HepG2 (cell line): ENCODE results near the gene CDK5R1. TPM values are rescaled to one million over a fixed set of nuclear protein-coding genes. Genes with fewer than 3 reads are reported as not detected.
A peak's percentile ranks its signal among the peaks of the same experiment; 100 is the strongest.

Experiments
- ATF7-NPFF ChIP-seq: sonication (generic); formaldehyde crosslinking; IDR thresholded peaks from 2 replicates; pipeline ENCODE4 v1.8.1; 2023; ENCODE audit warnings: mild to moderate bottlenecking, low read depth, missing genetic modification reagents, moderate library complexity
- GABPA ChIP-seq, 2 experiments: IDR thresholded peaks; 2 replicates each; pipeline ENCODE4 v1.6.1; 2011 to 2016; ENCODE audit warnings: low read depth in 2 of 2, low read length in 1 of 2, missing biosample characterization in 1 of 2, missing genetic modification characterization in 1 of 2
- GABPB1 ChIP-seq: IDR thresholded peaks from 2 replicates; pipeline ENCODE4 v1.6.1; 2016; ENCODE audit warnings: mild to moderate bottlenecking, missing genetic modification reagents, moderate library complexity, missing compliant biosample characterization
- HMG20B ChIP-seq: conservative IDR thresholded peaks from 2 replicates; pipeline ENCODE4 v1.6.1; 2016; ENCODE audit warnings: missing genetic modification reagents, missing compliant biosample characterization
- HOXA5 ChIP-seq: sonication (generic); formaldehyde crosslinking; IDR thresholded peaks from 2 replicates; pipeline ENCODE4 v1.4.0; 2020; ENCODE audit warnings: missing genetic modification reagents
- JARID2 ChIP-seq: sonication (generic); formaldehyde crosslinking; IDR thresholded peaks from 2 replicates; pipeline ENCODE4 v1.8.1; 2023; ENCODE audit warnings: missing genetic modification reagents, inconsistent platforms; ENCODE audit not compliant: insufficient replicate concordance
- NAIF1 ChIP-seq: sonication (generic); formaldehyde crosslinking; IDR thresholded peaks from 2 replicates; pipeline ENCODE4 v1.5.0; 2020; ENCODE audit warnings: mild to moderate bottlenecking, missing genetic modification reagents, borderline replicate concordance
- NFE2 ChIP-seq: sonication (generic); formaldehyde crosslinking; IDR thresholded peaks from 2 replicates; pipeline ENCODE4 v1.4.0; 2020; ENCODE audit warnings: missing genetic modification reagents
- NR3C1 ChIP-seq: sonication (generic); formaldehyde crosslinking; IDR thresholded peaks from 2 replicates; pipeline ENCODE4 v1.4.0; 2020; ENCODE audit warnings: missing genetic modification reagents
- PCBP1 ChIP-seq: fragments of 200-400 bp; formaldehyde crosslinking; IDR thresholded peaks from 2 replicates; pipeline ENCODE4 v1.6.1; 2017; ENCODE audit warnings: mild to moderate bottlenecking, low read depth, low read length, borderline replicate concordance
- PLRG1 ChIP-seq: fragments of 450-650 bp; conservative IDR thresholded peaks from 2 replicates; pipeline ENCODE4 v1.6.1; 2016
- POLR2AphosphoS5 ChIP-seq: IDR thresholded peaks from 2 replicates; pipeline ENCODE4 v1.6.1; 2012; ENCODE audit warnings: low read depth, low read length
- RARA ChIP-seq: IDR thresholded peaks from 2 replicates; pipeline ENCODE4 v1.6.1; 2016; ENCODE audit warnings: missing genetic modification reagents, missing compliant biosample characterization
- RCOR2 ChIP-seq: IDR thresholded peaks from 2 replicates; pipeline ENCODE4 v1.6.1; 2016; ENCODE audit warnings: missing biosample characterization, missing genetic modification reagents
- REL ChIP-seq: sonication (generic); formaldehyde crosslinking; conservative IDR thresholded peaks from 2 replicates; pipeline ENCODE4 v1.8.0; 2022; ENCODE audit warnings: mild to moderate bottlenecking, missing genetic modification reagents, moderate library complexity
- SALL2 ChIP-seq: sonication (generic); formaldehyde crosslinking; IDR thresholded peaks from 2 replicates; pipeline ENCODE4 v1.8.1; 2023; ENCODE audit warnings: mild to moderate bottlenecking, missing genetic modification reagents, inconsistent platforms
- ZNF282 ChIP-seq: fragments of 450-650 bp; IDR thresholded peaks from 2 replicates; pipeline ENCODE4 v1.6.1; 2018; ENCODE audit not compliant: partially characterized antibody
- ZNF496 ChIP-seq: sonication (generic); formaldehyde crosslinking; IDR thresholded peaks from 2 replicates; pipeline ENCODE4 v1.8.1; 2023; ENCODE audit warnings: mild to moderate bottlenecking, moderate library complexity, missing genetic modification reagents; ENCODE audit not compliant: insufficient replicate concordance
- polyA plus RNA-seq, 8 experiments: library from polyadenylated mRNA; depleted of rRNA in 3 of 8; stranded (reverse) in 7 of 8; unstranded in 1 of 8; fragments of >200 nt; fragmentation: Illumina TruSeq in 4 of 8; extraction: Trizol in 4 of 8; gene quantifications; 2 replicates each; pipeline versions ENCODE4 v1.2.1 to v1.2.3, GENCODE V29; 2011 to 2016; ENCODE audit warnings: low read depth in 4 of 8, missing spikeins in 1 of 8, mixed read lengths in 1 of 8; ENCODE audit not compliant: insufficient read depth in 1 of 8
- total RNA-seq, 5 experiments: library from RNA; depleted of rRNA; stranded (reverse); fragments of >200 nt; fragmentation: Illumina TruSeq; extraction: Trizol; gene quantifications; 2 replicates each; pipeline ENCODE4 v1.2.3, GENCODE V29; 2016; ENCODE audit warnings: low read depth in 1 of 5
- TF ChIP-seq, protein P1 (sequence below): sonication (generic); formaldehyde crosslinking; IDR thresholded peaks from 2 replicates; pipeline ENCODE4 v1.9.0; 2021; ENCODE audit warnings: missing genetic modification reagents, borderline replicate concordance
- TF ChIP-seq, protein P2 (sequence below): sonication (generic); formaldehyde crosslinking; IDR thresholded peaks from 2 replicates; pipeline ENCODE4 v1.8.1; 2023; ENCODE audit warnings: mild to moderate bottlenecking, moderate library complexity, missing genetic modification reagents
- TF ChIP-seq, protein P3 (sequence below): sonication (generic); formaldehyde crosslinking; IDR thresholded peaks from 2 replicates; pipeline ENCODE4 v1.8.1; 2023; ENCODE audit warnings: mild to moderate bottlenecking, missing genetic modification reagents
- TF ChIP-seq, protein P4 (sequence below): sonication (generic); formaldehyde crosslinking; IDR thresholded peaks from 2 replicates; pipeline ENCODE4 v1.4.0; 2020; ENCODE audit warnings: mild to moderate bottlenecking, missing genetic modification reagents, borderline replicate concordance

Gene CDK5R1
- total and polyA plus RNA-seq, 2 of the 13 experiments (the other 11 are each of a cell fraction or from before 2014, with no cell fraction given): 1.1 to 3.9 TPM

DNA sequence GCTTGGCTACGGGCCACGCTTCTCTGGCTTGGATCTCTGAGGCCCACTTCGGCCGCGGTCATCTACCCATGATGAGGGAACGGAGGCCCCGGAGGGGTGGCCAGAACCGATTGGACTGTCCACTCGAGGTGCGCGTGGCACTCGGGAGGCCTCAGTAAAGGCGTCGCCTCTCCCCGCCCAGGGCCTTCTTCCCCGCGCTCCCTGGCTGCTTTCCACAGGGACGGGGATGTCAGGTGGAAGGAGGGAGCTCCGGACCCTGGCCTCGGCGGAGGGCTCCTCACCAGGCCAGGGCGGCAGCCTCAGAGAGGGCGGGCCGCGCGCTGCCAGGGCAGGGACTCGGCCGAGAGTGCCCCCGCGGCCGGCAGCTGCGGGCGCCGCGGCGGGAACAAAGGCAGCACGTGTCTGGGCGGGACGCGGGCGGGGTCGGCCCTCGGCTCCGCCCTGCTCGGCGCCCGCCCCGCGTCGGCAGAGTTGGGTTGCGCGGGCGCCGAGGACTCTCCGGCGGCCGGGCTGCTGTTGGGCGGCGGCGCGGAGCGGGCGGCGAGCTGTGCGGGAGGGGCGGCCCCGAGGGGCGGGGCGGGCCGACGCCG lies 587 bp upstream of the CDK5R1 start (continued):
- TF ChIP-seq, protein P1, sequence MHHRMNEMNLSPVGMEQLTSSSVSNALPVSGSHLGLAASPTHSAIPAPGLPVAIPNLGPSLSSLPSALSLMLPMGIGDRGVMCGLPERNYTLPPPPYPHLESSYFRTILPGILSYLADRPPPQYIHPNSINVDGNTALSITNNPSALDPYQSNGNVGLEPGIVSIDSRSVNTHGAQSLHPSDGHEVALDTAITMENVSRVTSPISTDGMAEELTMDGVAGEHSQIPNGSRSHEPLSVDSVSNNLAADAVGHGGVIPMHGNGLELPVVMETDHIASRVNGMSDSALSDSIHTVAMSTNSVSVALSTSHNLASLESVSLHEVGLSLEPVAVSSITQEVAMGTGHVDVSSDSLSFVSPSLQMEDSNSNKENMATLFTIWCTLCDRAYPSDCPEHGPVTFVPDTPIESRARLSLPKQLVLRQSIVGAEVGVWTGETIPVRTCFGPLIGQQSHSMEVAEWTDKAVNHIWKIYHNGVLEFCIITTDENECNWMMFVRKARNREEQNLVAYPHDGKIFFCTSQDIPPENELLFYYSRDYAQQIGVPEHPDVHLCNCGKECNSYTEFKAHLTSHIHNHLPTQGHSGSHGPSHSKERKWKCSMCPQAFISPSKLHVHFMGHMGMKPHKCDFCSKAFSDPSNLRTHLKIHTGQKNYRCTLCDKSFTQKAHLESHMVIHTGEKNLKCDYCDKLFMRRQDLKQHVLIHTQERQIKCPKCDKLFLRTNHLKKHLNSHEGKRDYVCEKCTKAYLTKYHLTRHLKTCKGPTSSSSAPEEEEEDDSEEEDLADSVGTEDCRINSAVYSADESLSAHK (CRISPR knock-in tag): no peak
- TF ChIP-seq ZNF282 (no peak), ZNF496 (CRISPR knock-in tag) (no peak), RCOR2 (no peak), JARID2 (CRISPR knock-in tag) (no peak), HOXA5 (CRISPR knock-in tag) (peak; percentile 52; the same call in 1 of the 2 replicates), POLR2AphosphoS5 (no peak), GABPA (IDR thresholded peaks at IDR 0.05; ENCODE audit: low read depth, low read length) (no peak), GABPA (CRISPR knock-in tag; IDR thresholded peaks at IDR 0.05; ENCODE audit: low read depth) (no peak), PCBP1 (no peak), NAIF1 (no peak), NFE2 (CRISPR knock-in tag) (no peak), ATF7-NPFF (CRISPR knock-in tag) (peak; percentile 90), SALL2 (peak; percentile 68; the same call in 1 of the 2 replicates), REL (CRISPR knock-in tag) (0 out of 2 replicates have a peak, but pooled peaks have one; percentile 23), NR3C1 (CRISPR knock-in tag) (no peak), HMG20B (CRISPR knock-in tag) (no peak), GABPB1 (CRISPR knock-in tag) (no peak; the same call in none of the 2 replicates), PLRG1 (no peak), RARA (no peak)
- TF ChIP-seq, protein P2, sequence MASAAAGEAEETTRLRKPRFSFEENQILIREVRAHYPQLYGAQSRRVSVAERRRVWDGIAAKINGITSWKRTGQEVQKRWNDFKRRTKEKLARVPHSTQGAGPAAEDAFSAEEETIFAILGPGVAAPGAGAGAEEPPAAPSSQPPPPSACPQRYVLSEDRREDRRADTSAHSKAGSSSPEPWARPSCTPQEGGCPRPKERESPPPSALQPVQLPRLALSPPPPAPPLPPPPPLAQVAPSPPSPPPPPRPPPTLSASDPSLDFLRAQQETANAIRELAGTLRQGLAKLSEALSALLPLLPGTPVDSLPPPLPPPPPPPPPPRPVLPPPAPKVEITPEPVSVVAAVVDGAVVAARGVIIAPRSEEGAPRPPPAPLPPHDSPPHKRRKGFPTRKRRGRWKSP (CRISPR knock-in tag): no peak
- TF ChIP-seq, protein P3, sequence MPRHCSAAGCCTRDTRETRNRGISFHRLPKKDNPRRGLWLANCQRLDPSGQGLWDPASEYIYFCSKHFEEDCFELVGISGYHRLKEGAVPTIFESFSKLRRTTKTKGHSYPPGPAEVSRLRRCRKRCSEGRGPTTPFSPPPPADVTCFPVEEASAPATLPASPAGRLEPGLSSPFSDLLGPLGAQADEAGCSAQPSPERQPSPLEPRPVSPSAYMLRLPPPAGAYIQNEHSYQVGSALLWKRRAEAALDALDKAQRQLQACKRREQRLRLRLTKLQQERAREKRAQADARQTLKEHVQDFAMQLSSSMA: no peak
- TF ChIP-seq, protein P4, sequence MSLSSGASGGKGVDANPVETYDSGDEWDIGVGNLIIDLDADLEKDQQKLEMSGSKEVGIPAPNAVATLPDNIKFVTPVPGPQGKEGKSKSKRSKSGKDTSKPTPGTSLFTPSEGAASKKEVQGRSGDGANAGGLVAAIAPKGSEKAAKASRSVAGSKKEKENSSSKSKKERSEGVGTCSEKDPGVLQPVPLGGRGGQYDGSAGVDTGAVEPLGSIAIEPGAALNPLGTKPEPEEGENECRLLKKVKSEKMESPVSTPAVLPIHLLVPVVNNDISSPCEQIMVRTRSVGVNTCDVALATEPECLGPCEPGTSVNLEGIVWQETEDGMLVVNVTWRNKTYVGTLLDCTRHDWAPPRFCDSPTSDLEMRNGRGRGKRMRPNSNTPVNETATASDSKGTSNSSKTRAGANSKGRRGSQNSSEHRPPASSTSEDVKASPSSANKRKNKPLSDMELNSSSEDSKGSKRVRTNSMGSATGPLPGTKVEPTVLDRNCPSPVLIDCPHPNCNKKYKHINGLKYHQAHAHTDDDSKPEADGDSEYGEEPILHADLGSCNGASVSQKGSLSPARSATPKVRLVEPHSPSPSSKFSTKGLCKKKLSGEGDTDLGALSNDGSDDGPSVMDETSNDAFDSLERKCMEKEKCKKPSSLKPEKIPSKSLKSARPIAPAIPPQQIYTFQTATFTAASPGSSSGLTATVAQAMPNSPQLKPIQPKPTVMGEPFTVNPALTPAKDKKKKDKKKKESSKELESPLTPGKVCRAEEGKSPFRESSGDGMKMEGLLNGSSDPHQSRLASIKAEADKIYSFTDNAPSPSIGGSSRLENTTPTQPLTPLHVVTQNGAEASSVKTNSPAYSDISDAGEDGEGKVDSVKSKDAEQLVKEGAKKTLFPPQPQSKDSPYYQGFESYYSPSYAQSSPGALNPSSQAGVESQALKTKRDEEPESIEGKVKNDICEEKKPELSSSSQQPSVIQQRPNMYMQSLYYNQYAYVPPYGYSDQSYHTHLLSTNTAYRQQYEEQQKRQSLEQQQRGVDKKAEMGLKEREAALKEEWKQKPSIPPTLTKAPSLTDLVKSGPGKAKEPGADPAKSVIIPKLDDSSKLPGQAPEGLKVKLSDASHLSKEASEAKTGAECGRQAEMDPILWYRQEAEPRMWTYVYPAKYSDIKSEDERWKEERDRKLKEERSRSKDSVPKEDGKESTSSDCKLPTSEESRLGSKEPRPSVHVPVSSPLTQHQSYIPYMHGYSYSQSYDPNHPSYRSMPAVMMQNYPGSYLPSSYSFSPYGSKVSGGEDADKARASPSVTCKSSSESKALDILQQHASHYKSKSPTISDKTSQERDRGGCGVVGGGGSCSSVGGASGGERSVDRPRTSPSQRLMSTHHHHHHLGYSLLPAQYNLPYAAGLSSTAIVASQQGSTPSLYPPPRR (CRISPR knock-in tag): no peak
